Activated CD8-positive, alpha-beta T cell treated with anti-CD3 and anti-CD28 coated beads for 36 hours (primary cell): ENCODE results near the gene RNF31. TPM values are rescaled to one million over a fixed set of nuclear protein-coding genes. Genes with fewer than 3 reads are reported as not detected.

ENCODE experiments used
- ATAC-seq: fragments of 200-7000 bp; cut with Tn5 transposase; one replicate; pipeline ENCODE4 v1.10.0; 2021; ENCODE audit warnings: mild to moderate bottlenecking, moderate library complexity
- CTCF ChIA-PET: fragments of 350-600 bp; sonication (Branson Sonifier 250); formaldehyde crosslinking; loops from one replicate; lab custom pipeline; 2021; ENCODE audit warnings: antibody characterized with exemption; lab: Charles Lee
- POLR2A ChIA-PET: fragments of 350-600 bp; sonication (Branson Sonifier 250); formaldehyde crosslinking; loops from one replicate; lab custom pipeline; 2021; ENCODE audit warnings: antibody characterized with exemption; lab: Charles Lee
- DNase-seq: peaks from one replicate; pipeline ENCODE4 v3.0.0-alpha.2; 2020
- H3K27ac Mint-ChIP-seq: one replicate; pipeline ENCODE4 v1.8.0; 2021; ENCODE audit warnings: mild to moderate bottlenecking, mixed read lengths
- H3K27me3 Mint-ChIP-seq: one replicate; pipeline ENCODE4 v1.8.0; 2021; ENCODE audit warnings: mixed read lengths
- H3K36me3 Mint-ChIP-seq: one replicate; pipeline ENCODE4 v1.8.0; 2021; ENCODE audit warnings: low read depth, mixed read lengths
- H3K4me1 Mint-ChIP-seq: one replicate; pipeline ENCODE4 v1.8.0; 2021; ENCODE audit warnings: low read depth, mixed read lengths
- H3K4me3 Mint-ChIP-seq: one replicate; pipeline ENCODE4 v1.8.0; 2021; ENCODE audit warnings: mild to moderate bottlenecking, moderate library complexity, mixed read lengths
- H3K9me3 Mint-ChIP-seq: one replicate; pipeline ENCODE4 v1.8.0; 2021; ENCODE audit warnings: mixed read lengths
- CTCF ChIP-seq: fragments of 200-600 bp; IDR thresholded peaks from one replicate; pipeline ENCODE4 v1.8.0; 2022; ENCODE audit warnings: antibody characterized with exemption, mild to moderate bottlenecking
- intact Hi-C: fragments of 100-400 bp; cut with micrococcal nuclease; formaldehyde crosslinking; loops from one replicate; pipeline ENCODE4 v1.10.0; 2022
- total RNA-seq, 2 experiments: library from RNA; stranded (reverse); gene quantifications; one replicate each; pipeline ENCODE4 v1.2.3, GENCODE V29; 2021

RNF31 gene
- total RNA-seq, 2 experiments from 2014 or later: 71.6 to 75.0 TPM

GRCh38 chr14:24116128-24116814 lies 31.0 kb upstream of the RNF31 start:
- POLR2A ChIA-PET: interaction anchor here (1.1 to 7.0 kb wide), 10 partner anchors 10 to 126 kb away, joined by 3 to 62 read pairs (median 10); partner anchors contain the start of genes CHMP4A, EMC9, IRF9 and PSME1
- CTCF ChIA-PET: interaction anchor here (1.2 to 6.0 kb wide), 8 partner anchors 10 to 58 kb away, joined by 4 to 37 read pairs (median 8); partner anchors contain the start of genes EMC9, FITM1, IRF9 and PCK2
- Mint-ChIP-seq H3K4me1 (peaks cover 20% of the 10 kb centered on the region), H3K9me3 (no peaks in the 10 kb centered on the region), H3K36me3 (peaks cover 38% of the 10 kb centered on the region), H3K27me3 (no peaks in the 10 kb centered on the region), H3K27ac (peak overlapping the region; percentile 99), H3K4me3 (peak overlapping the region; percentile 98)
- intact Hi-C loops: no loop called here
- ATAC-seq (no peak), DNase-seq (no peak)
- no peak for TF ChIP-seq CTCF

GRCh38 chr14:24117179-24117578 lies 30.1 kb upstream of the RNF31 start:
- Mint-ChIP-seq H3K27me3 (no peaks in the 10 kb centered on the region), H3K36me3 (peaks cover 42% of the 10 kb centered on the region), H3K4me3 (no peak overlapping the region), H3K9me3 (no peaks in the 10 kb centered on the region), H3K27ac (no peak overlapping the region), H3K4me1 (peaks cover 19% of the 10 kb centered on the region)
- POLR2A ChIA-PET: interaction anchor here (1.1 to 7.0 kb wide), 7 partner anchors 9 to 125 kb away, joined by 3 to 62 read pairs (median 4); partner anchors contain the start of genes CHMP4A, IRF9, PSME1 and PSME2
- intact Hi-C loops: no loop called here
- no peak for TF ChIP-seq CTCF
- ATAC-seq (no peak), DNase-seq (no peak)
- CTCF ChIA-PET: interaction anchor here (0.9 to 6.0 kb wide), 7 partner anchors 9 to 59 kb away, joined by 3 to 37 read pairs (median 10); partner anchors contain the start of genes FITM1, IRF9 and PCK2

GRCh38 chr14:24119691-24120090 lies 27.6 kb upstream of the RNF31 start:
- no peaks in the 10 kb centered on the region for H3K27me3 Mint-ChIP-seq
- H3K4me3 Mint-ChIP-seq: no peak overlapping the region
- H3K4me1 Mint-ChIP-seq: peaks cover 18% of the 10 kb centered on the region
- H3K9me3 Mint-ChIP-seq: no peaks in the 10 kb centered on the region
- H3K27ac Mint-ChIP-seq: no peak overlapping the region
- peaks cover 48% of the 10 kb centered on the region for H3K36me3 Mint-ChIP-seq
- ChIA-PET POLR2A (interaction anchor here (0.6 to 7.0 kb wide), 5 partner anchors 8 to 39 kb away, joined by 3 to 62 read pairs (median 4); partner anchors contain the start of genes PSME2 and RNF31), CTCF (interaction anchor here (1.0 to 1.7 kb wide), 4 partner anchors 9 to 61 kb away, joined by 3 to 4 read pairs (median 3); partner anchors contain the start of gene PSME1)
- no peak for TF ChIP-seq CTCF
- no peak for ATAC-seq
- no peak for DNase-seq
- intact Hi-C loops: no loop called here

- intact Hi-C loops: no loop called here
- ATAC-seq (no peak), DNase-seq (no peak)
- POLR2A ChIA-PET: interaction anchor here (0.7 to 1.0 kb wide), 2 partner anchors 10 to 26 kb away, joined by 3 to 5 read pairs; partner anchors contain the start of genes FITM1 and RNF31
- no peak for TF ChIP-seq CTCF
- Mint-ChIP-seq H3K27ac (no peak overlapping the region), H3K27me3 (no peaks in the 10 kb centered on the region), H3K36me3 (peaks cover 45% of the 10 kb centered on the region), H3K9me3 (no peaks in the 10 kb centered on the region), H3K4me1 (peaks cover 9% of the 10 kb centered on the region), H3K4me3 (no peak overlapping the region)
- CTCF ChIA-PET: interaction anchor here (1.2 to 2.0 kb wide), 4 partner anchors 11 to 63 kb away, joined by 3 to 5 read pairs (median 4); no protein-coding TSS in a partner anchor
Measured at GRCh38 chr14:24121210-24121609, 26.1 kb upstream of the RNF31 start.
